Measurements from ENCODE around the gene PMIS2.

Gene PMIS2

DNA sequence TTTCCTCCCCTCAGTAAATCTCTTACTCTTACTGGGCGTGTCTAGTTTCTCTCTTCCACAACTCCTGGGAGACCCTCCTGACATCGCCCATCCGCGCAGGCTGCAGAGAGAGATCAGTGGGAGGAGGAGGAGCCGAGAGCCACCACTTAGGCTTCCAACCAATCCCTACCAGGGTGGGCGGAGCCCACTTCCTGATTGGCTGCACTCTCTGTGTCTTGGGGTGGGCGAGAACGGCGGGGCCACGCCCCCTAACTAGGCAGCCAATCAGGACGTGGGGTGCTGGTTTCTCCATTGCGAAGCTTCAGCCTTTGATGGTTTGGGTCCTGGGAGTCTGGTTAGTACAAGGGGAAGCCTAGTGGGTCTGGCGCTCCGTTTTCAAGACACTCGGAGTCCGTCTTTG lies at the start of gene PMIS2:
Gene PMIS2, plus strand, starts transcription at position 326 of the 400 bp plus-strand sequence. CDS start 87 bp downstream, outside the sequence.
- peak in 1 of 2 donors; percentile 11 for DNase-seq

GRCh38 chr19:35539314-35539713 lies 46.7 kb upstream of the PMIS2 start:
- DNase-seq, result no peak

DNA sequence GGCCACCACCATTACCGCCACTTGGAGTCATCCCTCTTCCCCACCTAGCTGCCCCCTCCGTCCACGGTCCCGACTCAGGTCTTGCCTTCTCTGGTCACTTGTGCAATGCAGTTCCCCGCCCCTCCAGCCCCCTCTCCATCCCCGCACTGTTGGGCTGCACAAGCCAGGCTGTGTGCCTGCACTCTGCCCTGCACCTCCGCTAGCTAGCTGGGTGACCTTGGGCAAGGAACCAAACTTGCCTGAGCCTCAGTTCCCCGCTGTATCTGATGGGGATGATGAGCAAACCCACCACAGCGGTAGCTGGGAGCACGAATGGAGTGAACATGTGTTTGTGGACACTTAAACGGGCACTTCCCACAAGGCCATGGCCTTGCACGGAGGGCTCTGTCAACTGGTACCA lies 46.1 kb upstream of the PMIS2 start:
- DNase-seq, result no peak

- DNase-seq, result no peak
Measured at GRCh38 chr19:35540356-35540927, 45.5 kb upstream of the PMIS2 start.

DNA sequence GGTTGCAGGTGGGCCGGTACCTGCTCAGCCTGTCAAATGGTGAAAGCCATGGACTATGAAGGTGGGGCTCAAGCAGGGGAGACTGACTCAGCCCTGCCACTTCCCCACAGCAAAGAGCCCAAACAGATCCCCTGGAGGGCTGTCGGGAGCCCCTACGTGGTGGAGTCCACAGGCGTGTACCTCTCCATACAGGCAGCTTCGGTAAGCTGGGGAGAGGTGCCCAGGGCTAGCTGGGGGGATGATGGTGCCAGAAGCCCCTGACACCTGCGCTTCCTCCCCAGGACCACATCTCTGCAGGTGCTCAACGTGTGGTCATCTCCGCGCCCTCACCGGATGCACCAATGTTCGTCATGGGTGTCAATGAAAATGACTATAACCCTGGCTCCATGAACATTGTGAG lies 43.8 kb upstream of the PMIS2 start:
- no peak for DNase-seq

- no peak for DNase-seq
Measured at GRCh38 chr19:35543280-35544109, 42.5 kb upstream of the PMIS2 start.

GRCh38 chr19:35544110-35544802 lies 41.7 kb upstream of the PMIS2 start:
- no peak for DNase-seq

DNA sequence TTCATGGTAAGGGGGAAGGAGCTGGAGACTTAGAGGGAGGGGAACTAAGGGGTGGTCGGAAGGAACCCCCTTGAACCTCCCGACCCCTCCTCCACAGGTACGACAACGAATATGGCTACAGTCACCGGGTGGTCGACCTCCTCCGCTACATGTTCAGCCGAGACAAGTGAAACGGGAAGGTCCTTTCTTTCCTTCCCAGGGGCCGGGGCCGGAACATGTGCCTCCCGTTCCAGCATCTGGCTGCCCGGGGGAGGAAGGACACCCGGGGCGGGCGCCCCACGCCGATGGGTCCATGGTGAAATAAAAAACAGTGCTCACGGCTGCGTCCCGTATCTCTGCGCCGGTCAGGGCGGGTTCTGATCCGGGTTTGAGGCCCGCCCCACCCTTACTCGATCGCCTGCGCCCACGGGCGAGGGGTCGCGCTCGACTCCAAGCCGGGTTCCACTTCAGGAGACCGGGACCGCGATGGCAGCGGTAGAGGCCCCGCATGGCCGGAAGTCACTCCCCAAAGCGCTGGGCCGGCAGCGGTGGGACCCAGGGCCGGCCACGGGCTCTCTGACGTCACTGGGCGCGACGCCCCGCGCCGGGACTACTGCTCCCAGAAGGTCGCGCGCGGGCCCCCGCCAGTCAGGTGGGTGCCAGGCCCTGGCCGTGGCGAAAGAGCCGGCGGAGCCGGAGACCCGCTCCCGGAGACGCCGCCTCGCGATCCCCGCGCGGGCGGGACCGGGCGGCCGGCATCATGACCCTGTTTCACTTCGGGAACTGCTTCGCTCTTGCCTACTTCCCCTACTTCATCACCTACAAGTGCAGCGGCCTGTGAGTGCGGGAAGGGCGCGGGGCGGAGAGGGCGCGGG lies 40.7 kb upstream of the PMIS2 start, which contains the start of gene TMEM147:
Gene TMEM147, plus strand, starts transcription at position 626 of the 854 bp plus-strand sequence. Its CDS starts 114 bp downstream, at position 740.
- DNase-seq, result peak; percentile 83 to 85

DNA sequence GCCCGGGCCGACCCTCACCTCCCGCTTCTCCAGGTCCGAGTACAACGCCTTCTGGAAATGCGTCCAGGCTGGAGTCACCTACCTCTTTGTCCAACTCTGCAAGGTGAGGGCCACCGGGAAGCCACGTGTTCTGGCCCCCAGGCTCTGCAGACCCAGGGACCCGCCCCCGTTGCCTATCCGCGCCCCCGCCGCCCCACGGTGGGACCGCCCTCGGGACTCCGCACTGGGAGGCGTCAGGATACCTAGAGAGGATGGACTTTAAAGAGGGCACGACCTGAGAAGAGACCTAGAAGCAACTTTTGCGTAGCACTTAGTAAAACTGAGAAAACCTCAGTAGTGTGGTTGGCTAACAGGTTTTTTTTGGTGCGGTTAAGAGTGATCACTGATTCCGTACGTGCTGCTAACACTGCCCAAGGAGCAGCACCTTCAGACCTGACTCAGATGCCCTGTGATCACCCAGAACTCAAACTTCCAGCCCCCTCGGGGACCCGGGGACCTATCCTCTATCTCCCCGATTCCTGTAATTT lies 40.1 kb upstream of the PMIS2 start:
- DNase-seq, result peak; percentile 39 to 55

- no peak for DNase-seq
Measured at GRCh38 chr19:35546532-35546931, 39.4 kb upstream of the PMIS2 start.

- DNase-seq, result peak; percentile 55 to 69
Measured at GRCh38 chr19:35549174-35549788, 36.7 kb upstream of the PMIS2 start.

GRCh38 chr19:35549879-35550523 lies 36.0 kb upstream of the PMIS2 start:
- no peak for DNase-seq

DNA sequence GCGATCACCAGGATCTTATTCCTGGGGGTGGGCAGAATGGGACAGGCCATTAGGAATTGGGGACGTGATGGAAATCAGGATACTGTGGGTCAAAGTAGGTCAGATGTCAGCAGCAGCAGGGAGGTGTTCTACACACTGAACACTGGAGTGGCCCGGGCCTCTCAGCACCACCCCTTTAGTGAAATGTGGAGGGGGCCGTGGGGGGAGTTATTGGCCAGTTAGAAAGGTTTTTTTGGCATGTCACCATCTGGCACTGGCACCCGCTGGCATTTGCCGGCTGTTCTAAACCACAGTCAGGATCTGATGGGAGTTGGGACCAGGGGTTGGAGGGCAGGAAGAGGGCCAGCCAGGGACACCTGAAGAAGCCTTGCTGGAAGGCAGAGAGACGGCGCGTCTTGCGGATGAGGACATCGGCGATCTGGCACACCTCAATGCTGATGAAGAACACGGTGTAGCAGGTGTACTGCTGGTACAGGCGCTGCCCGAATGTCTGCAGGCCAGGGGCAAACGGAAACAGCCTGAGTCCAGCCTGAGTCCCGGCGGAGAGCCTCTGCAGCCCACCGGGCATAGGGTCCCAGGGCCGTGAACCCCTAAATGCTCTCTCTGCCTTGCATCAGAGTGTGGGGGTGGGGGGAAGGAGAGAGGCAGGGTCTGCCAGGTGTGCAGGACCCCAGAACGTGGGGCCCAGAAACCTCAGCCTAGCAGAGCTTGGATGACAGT lies 34.7 kb upstream of the PMIS2 start:
- no peak for DNase-seq

DNA sequence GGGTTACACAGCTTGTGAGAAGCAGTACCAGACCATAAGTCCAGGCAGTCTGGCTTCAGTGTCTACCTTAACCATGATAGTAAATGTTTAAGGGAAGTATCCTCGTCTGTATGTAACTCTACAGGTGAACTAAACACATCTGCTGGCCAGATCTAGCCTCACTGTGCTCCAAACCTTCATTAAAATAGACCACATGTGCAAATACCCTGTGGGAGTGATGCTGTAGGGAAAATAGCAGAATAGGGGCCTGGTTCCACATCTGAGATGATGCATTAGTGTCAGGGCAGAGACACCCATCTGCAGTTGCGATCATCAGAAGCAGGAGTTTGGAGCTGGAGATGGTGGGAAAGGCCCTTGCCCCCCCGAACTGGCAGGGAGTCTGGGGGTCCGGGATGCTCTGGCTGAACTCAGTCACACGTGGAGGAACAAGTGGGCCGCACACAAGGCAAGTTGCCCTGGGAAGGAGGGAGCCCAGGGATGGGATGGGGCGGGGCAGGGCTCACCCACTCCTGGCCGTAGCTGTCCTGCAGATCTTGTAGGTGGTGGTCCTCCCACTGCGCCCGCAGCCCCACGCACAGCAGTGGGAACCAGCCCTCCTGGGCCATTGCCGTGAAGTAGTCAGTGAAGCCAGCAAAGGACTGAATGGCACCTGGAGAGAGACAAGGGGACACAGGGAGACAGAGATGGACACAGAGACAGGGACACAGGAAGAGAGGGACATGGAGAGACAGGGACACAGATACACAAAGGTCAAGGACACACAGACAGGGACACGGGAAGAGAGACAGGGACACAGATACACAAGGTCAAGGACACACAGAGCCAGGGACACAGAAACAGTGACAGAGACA lies 33.2 kb upstream of the PMIS2 start:
- DNase-seq, result no peak

DNA sequence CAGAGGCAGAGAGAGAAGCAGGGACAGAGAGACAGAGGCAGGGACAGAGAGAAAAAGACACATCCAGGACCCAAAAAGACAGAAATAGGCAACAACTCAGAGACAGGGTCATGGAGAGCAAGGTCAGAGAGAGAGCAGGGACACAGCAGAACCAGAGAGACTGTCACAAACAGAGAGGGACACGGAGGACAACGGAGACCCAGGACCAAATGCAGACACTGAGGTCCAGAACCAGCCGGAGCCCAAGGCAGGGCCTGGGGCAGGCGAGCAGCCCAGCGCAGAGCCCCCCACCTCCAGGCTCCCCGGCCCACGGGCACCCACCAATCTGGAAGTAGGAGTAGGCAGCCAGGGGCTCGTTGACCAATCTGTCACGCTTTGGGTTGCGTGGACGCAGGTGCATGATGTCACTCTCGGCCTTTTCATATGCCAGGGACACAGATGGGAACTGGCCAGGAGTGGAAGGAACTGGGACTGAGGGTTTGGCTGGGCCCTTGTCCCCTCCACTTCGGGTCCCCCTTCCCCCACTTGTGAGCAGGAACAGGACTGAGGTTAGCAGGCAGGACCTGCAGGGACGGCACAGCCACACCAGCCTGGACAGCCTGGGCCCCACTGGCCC lies 32.5 kb upstream of the PMIS2 start:
- no peak for DNase-seq

- no peak for DNase-seq
Measured at GRCh38 chr19:35554076-35554475, 31.9 kb upstream of the PMIS2 start.

DNA sequence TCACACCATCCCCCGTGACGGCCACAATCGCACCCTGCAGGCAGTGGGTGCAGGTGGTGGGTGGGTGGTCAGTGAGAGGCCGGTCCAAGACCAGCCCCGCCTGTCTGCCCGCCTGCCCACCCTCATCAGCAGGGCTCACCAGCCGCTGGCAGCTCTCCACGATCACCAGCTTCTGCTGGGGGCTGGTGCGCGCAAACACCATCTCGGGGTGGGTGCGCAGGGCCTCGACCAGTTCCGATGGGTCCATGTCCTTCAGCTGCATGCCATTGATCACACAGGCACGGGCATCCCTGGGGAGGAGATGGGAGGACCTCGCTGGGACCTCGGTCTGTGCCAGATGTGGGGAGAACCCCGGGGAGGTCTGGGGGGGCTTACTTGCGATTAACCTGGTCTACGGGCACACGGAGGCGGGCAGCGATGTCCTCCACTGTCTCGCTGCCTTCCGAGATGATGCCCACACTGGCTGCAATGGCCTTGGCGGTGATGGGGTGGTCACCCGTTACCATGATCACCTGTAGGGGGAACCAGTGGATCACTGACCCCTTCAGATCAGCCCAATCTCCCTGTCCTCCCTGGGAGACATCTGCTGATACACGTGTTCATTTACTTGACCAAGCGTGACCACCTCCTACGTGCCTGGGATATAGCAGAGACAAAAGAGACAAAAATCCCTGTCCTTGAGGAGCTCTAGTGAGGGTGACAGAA lies 30.5 kb upstream of the PMIS2 start:
- DNase-seq, result no peak

DNA sequence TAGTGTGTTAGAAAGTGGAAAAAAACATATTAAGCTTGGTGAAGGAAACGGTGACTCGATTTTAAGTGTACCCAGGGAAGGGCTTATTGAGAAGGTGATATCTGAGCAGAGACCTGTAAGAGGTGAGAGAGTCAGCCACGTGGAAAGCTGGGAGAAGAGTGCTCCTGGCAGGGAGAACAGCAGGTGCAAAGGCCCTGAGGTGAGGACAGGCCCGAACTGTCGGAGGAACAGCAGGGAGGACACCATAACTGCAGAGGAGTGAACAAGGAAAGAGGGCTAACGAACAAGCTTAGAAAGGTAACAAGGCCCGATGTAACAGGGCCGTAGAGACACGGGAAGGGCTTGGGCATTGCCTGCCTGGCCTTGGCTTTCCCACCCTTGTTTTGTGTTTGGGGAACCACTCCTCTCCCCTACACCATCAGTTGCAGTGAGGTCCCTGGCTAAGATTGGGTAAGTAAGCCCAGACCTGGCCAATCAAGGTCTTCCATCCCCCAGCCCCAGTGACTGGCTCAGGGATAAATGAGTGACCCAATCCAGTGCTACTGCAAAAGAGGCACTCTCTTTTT lies 29.9 kb upstream of the PMIS2 start:
- no peak for DNase-seq
